PFSK-1 (cell line): Measurements from ENCODE around the gene RNPEPL1.

Source experiments
- FOXP2 ChIP-seq: optimal IDR thresholded peaks from 2 replicates; pipeline ENCODE3; 2011; ENCODE audit warnings: borderline replicate concordance, control low read depth, inconsistent platforms; ENCODE audit not compliant: insufficient read depth; ENCODE audit errors: extremely low read length, extremely low read depth
- POLR2AphosphoS5 ChIP-seq: IDR thresholded peaks from 2 replicates; pipeline ENCODE4 v1.6.1; 2012; ENCODE audit warnings: low read depth, mild to moderate bottlenecking, control low read depth, low read length, moderate library complexity
- REST ChIP-seq, 2 experiments: IDR thresholded peaks; 2 replicates each; pipeline versions ENCODE4 v1.6.1 to v1.8.0; 2011 to 2012; ENCODE audit warnings: low read depth in 2 of 2, low read length in 2 of 2, control low read depth in 1 of 2, inconsistent platforms in 1 of 2, mild to moderate bottlenecking in 1 of 2, moderate library complexity in 1 of 2; ENCODE audit not compliant: insufficient read depth in 1 of 2
- SIN3A ChIP-seq: IDR thresholded peaks from 2 replicates; pipeline ENCODE4 v1.6.1; 2012; ENCODE audit warnings: mild to moderate bottlenecking, low read length, moderate library complexity, borderline replicate concordance; ENCODE audit not compliant: insufficient read depth
- TAF1 ChIP-seq: IDR thresholded peaks from 2 replicates; pipeline ENCODE4 v1.6.1; 2012; ENCODE audit warnings: low read length, control low read depth, borderline replicate concordance; ENCODE audit not compliant: insufficient read depth

GRCh38 chr2:240596491-240596931, 28.2 kb downstream of the RNPEPL1 start:
- TF ChIP-seq REST (IDR thresholded peaks at IDR 0.05; ENCODE audit: insufficient read depth in 1 of 2, low read depth in 2 of 2, low read length in 2 of 2) (no peak), POLR2AphosphoS5 (no peak), TAF1 (no peak), SIN3A (no peak), FOXP2 (no peak)
